ENCODE data around the gene GFOD2.

DNA sequence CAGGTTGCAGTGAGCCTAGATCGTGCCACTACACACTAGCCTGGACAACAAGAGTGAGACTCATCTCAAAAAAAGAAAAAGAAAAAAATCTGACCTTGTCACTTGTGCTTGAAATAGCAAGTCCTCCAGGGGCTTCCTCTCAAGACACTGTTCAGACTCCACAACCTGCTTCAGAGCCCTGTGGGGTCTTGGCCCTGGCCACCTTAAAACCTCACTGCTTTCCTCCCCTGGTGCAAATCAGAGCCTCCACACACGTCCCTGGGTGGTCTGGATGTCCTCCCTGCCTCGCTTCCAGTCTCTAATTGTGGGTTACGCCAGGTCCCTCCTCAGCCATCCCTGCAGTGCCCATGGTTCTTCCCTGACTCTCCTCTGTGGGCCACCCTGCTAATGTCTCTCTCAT is 63.8 kb downstream of the GFOD2 start:
- no peak for TF ChIP-seq CTCF (IDR thresholded peaks at IDR 0.05)
- TF ChIP-seq POLR2A (IDR thresholded peaks at IDR 0.05), result no peak

All from body of pancreas (tissue), 4 donors.